Measurements from ENCODE around the gene SLC16A9.

DNA sequence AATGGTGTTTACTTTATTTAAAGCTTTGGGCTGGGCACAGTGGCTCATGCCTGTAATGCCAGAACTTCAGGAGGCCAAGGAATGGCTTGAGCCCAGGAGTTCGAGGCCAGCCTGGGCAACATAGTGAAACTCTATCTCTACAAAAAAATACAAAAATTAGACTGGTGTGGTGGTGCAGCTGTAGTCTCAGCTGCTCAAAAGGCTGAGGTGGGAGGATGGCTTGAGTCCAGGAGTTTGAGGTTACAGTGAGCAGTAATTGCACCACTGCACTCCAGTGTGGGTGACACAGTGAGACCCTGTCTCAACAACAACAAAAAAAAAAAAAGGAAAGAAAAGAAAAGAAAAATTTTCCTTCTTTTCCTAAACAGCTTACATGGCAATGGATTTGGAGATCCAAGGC lies 22.0 kb downstream of the SLC16A9 start:
- TF ChIP-seq, protein P1, sequence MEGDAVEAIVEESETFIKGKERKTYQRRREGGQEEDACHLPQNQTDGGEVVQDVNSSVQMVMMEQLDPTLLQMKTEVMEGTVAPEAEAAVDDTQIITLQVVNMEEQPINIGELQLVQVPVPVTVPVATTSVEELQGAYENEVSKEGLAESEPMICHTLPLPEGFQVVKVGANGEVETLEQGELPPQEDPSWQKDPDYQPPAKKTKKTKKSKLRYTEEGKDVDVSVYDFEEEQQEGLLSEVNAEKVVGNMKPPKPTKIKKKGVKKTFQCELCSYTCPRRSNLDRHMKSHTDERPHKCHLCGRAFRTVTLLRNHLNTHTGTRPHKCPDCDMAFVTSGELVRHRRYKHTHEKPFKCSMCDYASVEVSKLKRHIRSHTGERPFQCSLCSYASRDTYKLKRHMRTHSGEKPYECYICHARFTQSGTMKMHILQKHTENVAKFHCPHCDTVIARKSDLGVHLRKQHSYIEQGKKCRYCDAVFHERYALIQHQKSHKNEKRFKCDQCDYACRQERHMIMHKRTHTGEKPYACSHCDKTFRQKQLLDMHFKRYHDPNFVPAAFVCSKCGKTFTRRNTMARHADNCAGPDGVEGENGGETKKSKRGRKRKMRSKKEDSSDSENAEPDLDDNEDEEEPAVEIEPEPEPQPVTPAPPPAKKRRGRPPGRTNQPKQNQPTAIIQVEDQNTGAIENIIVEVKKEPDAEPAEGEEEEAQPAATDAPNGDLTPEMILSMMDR (conservative IDR thresholded peaks at IDR 0.05): no peak
- no peak for TF ChIP-seq ZFX (IDR thresholded peaks at IDR 0.05)

All from C4-2B (cell line).